Measurements from ENCODE around the gene ARL6IP6.
"Not testable (repeated sequence)": the region's sequence is repeated elsewhere in the genome, so short reads cannot be mapped to it uniquely, and the experiment has no call there.

Gene ARL6IP6

GRCh38 chr2:152762202-152762601, 43.8 kb downstream of the ARL6IP6 start:
- TF ChIP-seq EZH2phosphoT487 (IDR thresholded peaks at IDR 0.05; ENCODE audit: borderline replicate concordance): no peak
- TF ChIP-seq, protein P1, sequence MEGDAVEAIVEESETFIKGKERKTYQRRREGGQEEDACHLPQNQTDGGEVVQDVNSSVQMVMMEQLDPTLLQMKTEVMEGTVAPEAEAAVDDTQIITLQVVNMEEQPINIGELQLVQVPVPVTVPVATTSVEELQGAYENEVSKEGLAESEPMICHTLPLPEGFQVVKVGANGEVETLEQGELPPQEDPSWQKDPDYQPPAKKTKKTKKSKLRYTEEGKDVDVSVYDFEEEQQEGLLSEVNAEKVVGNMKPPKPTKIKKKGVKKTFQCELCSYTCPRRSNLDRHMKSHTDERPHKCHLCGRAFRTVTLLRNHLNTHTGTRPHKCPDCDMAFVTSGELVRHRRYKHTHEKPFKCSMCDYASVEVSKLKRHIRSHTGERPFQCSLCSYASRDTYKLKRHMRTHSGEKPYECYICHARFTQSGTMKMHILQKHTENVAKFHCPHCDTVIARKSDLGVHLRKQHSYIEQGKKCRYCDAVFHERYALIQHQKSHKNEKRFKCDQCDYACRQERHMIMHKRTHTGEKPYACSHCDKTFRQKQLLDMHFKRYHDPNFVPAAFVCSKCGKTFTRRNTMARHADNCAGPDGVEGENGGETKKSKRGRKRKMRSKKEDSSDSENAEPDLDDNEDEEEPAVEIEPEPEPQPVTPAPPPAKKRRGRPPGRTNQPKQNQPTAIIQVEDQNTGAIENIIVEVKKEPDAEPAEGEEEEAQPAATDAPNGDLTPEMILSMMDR (conservative IDR thresholded peaks at IDR 0.05; ENCODE audit: low read length): no peak
- Histone ChIP-seq H3K9me3 (ENCODE audit: insufficient read depth, low read depth, low read length) (no peaks in the 10 kb centered on the region), H3K9ac (ENCODE audit: low read depth, low read length, poor library complexity, severe bottlenecking) (no peak overlapping the region)

GRCh38 chr2:152763208-152763607, 44.8 kb downstream of the ARL6IP6 start:
- H3F3A ChIP-seq (ENCODE audit: low read depth); H3K9ac ChIP-seq (ENCODE audit: low read depth, low read length, poor library complexity, severe bottlenecking); H3K27me3 ChIP-seq (ENCODE audit: insufficient read depth, low read length, poor library complexity, severe bottlenecking); H3K9me2 ChIP-seq (replicated peaks; ENCODE audit: low read depth, low read length); H4K20me1 ChIP-seq (ENCODE audit: insufficient read depth, low read length, poor library complexity, severe bottlenecking); H2AFZ ChIP-seq (ENCODE audit: low read length); H3K9me3 ChIP-seq (ENCODE audit: insufficient read depth, low read depth, low read length); H3K4me2 ChIP-seq (ENCODE audit: low read depth, low read length, poor library complexity, severe bottlenecking); H3K79me2 ChIP-seq (ENCODE audit: insufficient read depth, low read length); H3K4me3 ChIP-seq (ENCODE audit: low read length, poor library complexity, severe bottlenecking); H3K4me1 ChIP-seq (ENCODE audit: insufficient read depth, low read length, poor library complexity, severe bottlenecking): not testable (repeated sequence)
- peaks cover 23% of the 10 kb centered on the region; the same call in 1 of the 2 replicates for H3K36me3 ChIP-seq (ENCODE audit: insufficient read depth, low read length)

More at GRCh38 chr2:152762202-152762601, 43.8 kb downstream of the ARL6IP6 start:
- no peaks in the 10 kb centered on the region for H3K9me2 ChIP-seq (replicated peaks; ENCODE audit: low read depth, low read length)
- no peaks in the 10 kb centered on the region for H3K4me1 ChIP-seq (ENCODE audit: insufficient read depth, low read length, poor library complexity, severe bottlenecking)
- no peak overlapping the region for H2AFZ ChIP-seq (ENCODE audit: low read length)
- no peaks in the 10 kb centered on the region for H3K79me2 ChIP-seq (ENCODE audit: insufficient read depth, low read length)
- H4K20me1 ChIP-seq (ENCODE audit: insufficient read depth, low read length, poor library complexity, severe bottlenecking): no peaks in the 10 kb centered on the region
- H3K27me3 ChIP-seq (ENCODE audit: insufficient read depth, low read length, poor library complexity, severe bottlenecking): no peaks in the 10 kb centered on the region
- H3K4me2 ChIP-seq (ENCODE audit: low read depth, low read length, poor library complexity, severe bottlenecking): no peak overlapping the region
- no peak overlapping the region for H3K4me3 ChIP-seq (ENCODE audit: low read length, poor library complexity, severe bottlenecking)
- H3F3A ChIP-seq (ENCODE audit: low read depth): no peaks in the 10 kb centered on the region
- peaks cover 31% of the 10 kb centered on the region for H3K36me3 ChIP-seq (ENCODE audit: insufficient read depth, low read length)

DNA sequence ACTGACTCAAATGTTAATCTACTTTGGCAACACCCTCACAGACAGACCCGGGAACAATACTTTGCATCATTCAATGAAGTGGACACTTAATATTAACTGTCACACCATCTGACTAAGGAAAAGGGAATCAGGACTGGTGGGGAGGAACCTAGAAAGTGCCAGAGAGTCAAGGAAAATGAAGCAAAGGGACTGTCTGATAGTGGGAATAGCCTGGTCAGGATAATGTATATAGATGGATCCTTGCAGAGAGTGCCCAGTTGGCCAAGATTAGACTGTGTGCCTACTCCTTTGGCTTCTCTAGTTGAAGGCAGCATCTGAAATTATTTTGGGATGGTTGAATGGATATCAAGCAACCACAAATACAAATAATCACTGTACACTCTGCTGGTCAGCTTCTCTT, 45.2 kb downstream of the ARL6IP6 start:
- no peak overlapping the region for H3K9ac ChIP-seq (ENCODE audit: low read depth, low read length, poor library complexity, severe bottlenecking)
- no peaks in the 10 kb centered on the region for H4K20me1 ChIP-seq (ENCODE audit: insufficient read depth, low read length, poor library complexity, severe bottlenecking)
- no peaks in the 10 kb centered on the region for H3K9me2 ChIP-seq (replicated peaks; ENCODE audit: low read depth, low read length)
- H3K79me2 ChIP-seq (ENCODE audit: insufficient read depth, low read length): no peaks in the 10 kb centered on the region
- no peaks in the 10 kb centered on the region for H3K9me3 ChIP-seq (ENCODE audit: insufficient read depth, low read depth, low read length)
- no peaks in the 10 kb centered on the region for H3K4me1 ChIP-seq (ENCODE audit: insufficient read depth, low read length, poor library complexity, severe bottlenecking)
- peaks cover 18% of the 10 kb centered on the region; the same call in 1 of the 2 replicates for H3K36me3 ChIP-seq (ENCODE audit: insufficient read depth, low read length)
- no peaks in the 10 kb centered on the region for H3F3A ChIP-seq (ENCODE audit: low read depth)
- H3K27me3 ChIP-seq (ENCODE audit: insufficient read depth, low read length, poor library complexity, severe bottlenecking): no peaks in the 10 kb centered on the region
- no peak overlapping the region for H3K4me2 ChIP-seq (ENCODE audit: low read depth, low read length, poor library complexity, severe bottlenecking)
- H2AFZ ChIP-seq (ENCODE audit: low read length): no peak overlapping the region
- TF ChIP-seq, protein P1 (conservative IDR thresholded peaks at IDR 0.05; ENCODE audit: low read length): no peak
- no peak for TF ChIP-seq EZH2phosphoT487 (IDR thresholded peaks at IDR 0.05; ENCODE audit: borderline replicate concordance)
- H3K4me3 ChIP-seq (ENCODE audit: low read length, poor library complexity, severe bottlenecking): no peak overlapping the region

DNA sequence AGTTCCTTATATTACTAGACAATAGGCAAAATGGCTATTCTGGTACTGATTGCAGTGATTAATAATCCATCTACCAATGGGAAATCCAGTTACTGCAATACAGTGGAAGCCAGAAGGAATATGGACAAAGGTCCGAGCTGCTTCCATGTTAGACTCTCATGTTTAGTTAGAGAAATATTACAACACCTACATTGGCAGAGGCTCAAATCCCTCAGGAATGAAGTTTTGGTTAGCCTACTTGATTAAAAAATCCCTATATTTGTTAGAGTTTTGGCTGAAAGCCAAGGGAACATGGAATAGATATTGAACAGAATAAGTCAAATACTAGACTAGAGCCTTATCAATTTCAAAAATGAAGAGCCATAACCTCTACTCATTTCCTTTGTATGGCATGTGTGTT, 48.5 kb downstream of the ARL6IP6 start:
- Histone ChIP-seq H3K79me2 (ENCODE audit: insufficient read depth, low read length) (no peaks in the 10 kb centered on the region), H3K9ac (ENCODE audit: low read depth, low read length, poor library complexity, severe bottlenecking) (no peak overlapping the region), H3K4me1 (ENCODE audit: insufficient read depth, low read length, poor library complexity, severe bottlenecking) (no peaks in the 10 kb centered on the region), H2AFZ (ENCODE audit: low read length) (no peak overlapping the region), H3K9me2 (replicated peaks; ENCODE audit: low read depth, low read length) (no peaks in the 10 kb centered on the region), H3K36me3 (ENCODE audit: insufficient read depth, low read length) (0 out of 2 replicates have a peak, but pooled peaks cover 3% of the 10 kb centered on the region), H3K9me3 (ENCODE audit: insufficient read depth, low read depth, low read length) (no peaks in the 10 kb centered on the region), H4K20me1 (ENCODE audit: insufficient read depth, low read length, poor library complexity, severe bottlenecking) (no peaks in the 10 kb centered on the region), H3K27me3 (ENCODE audit: insufficient read depth, low read length, poor library complexity, severe bottlenecking) (no peaks in the 10 kb centered on the region), H3F3A (ENCODE audit: low read depth) (no peaks in the 10 kb centered on the region), H3K4me2 (ENCODE audit: low read depth, low read length, poor library complexity, severe bottlenecking) (no peak overlapping the region), H3K4me3 (ENCODE audit: low read length, poor library complexity, severe bottlenecking) (no peak overlapping the region)
- no peak for TF ChIP-seq EZH2phosphoT487 (IDR thresholded peaks at IDR 0.05; ENCODE audit: borderline replicate concordance)
- TF ChIP-seq, protein P1 (conservative IDR thresholded peaks at IDR 0.05; ENCODE audit: low read length): no peak
